ENCODE measurements around the gene SLC29A3. TPM values are rescaled to one million over a fixed set of nuclear protein-coding genes. Genes with fewer than 3 reads are reported as not detected.
A peak's percentile ranks its signal among the peaks of the same experiment; 100 is the strongest.

SLC29A3 gene
- polyA plus RNA-seq, 1 of the 3 experiments (the other 2 are of a cell fraction) = 3.8 TPM

DNA sequence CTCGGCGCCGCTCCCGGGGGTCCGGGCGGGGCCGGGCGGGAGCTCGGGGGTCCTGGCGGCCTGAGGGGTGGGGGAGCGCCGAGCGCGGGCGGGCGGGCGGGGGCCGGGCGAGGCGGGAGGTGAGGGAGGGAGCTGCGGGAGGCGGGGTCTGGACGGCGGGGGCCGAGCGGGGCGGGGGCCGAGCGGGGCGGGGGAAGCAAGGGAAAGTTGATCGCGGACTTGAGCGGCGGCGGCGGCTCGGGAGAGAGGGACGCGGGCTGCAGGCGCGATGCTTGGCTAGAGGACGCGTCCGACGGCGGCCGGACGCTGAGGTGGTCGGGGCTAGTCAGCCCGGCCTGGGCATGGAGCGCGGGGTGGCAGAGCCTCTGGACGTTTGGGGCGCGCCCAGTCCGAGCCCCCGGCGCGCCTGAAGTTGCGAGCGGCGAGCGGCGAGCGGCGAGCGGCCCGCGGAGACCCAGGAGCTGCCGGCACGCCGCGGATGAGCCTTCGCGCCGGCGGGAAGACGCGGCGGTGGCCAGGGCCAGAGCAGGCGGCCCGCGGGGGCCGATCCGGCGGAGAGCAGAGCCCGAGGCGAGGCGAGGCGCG, 77.7 kb downstream of the SLC29A3 start, which contains the start of gene CDH23:
TSS of gene CDH23 (plus strand) at position 210 of the 585 bp plus-strand sequence. CDS start 42,912 bp downstream, outside the sequence.
- H3K4me3 ChIP-seq (ENCODE audit: low read depth in 2 of 2, low read length in 1 of 2) = peak within 1 kb of the TSS in 1 of 2 experiments; percentile 41; a peak in 3 of 4 replicates
- peak; percentile 88 for DNase-seq
- H3K9me3 ChIP-seq = no peaks in the 10 kb centered on the region
- peaks cover 48% of the 10 kb centered on the region for H3K27me3 ChIP-seq (ENCODE audit: insufficient read depth)
- no peak for TF ChIP-seq NRF1 (IDR thresholded peaks at IDR 0.05; ENCODE audit: low read depth, low read length)
- TF ChIP-seq TAF1 (IDR thresholded peaks at IDR 0.05; ENCODE audit: borderline replicate concordance, low read depth, low read length) = no peak
- no peak for TF ChIP-seq JUND (IDR thresholded peaks at IDR 0.05)
- no peak for TF ChIP-seq RFX5 (IDR thresholded peaks at IDR 0.05; ENCODE audit: low read length)
- TF ChIP-seq, protein P1, sequence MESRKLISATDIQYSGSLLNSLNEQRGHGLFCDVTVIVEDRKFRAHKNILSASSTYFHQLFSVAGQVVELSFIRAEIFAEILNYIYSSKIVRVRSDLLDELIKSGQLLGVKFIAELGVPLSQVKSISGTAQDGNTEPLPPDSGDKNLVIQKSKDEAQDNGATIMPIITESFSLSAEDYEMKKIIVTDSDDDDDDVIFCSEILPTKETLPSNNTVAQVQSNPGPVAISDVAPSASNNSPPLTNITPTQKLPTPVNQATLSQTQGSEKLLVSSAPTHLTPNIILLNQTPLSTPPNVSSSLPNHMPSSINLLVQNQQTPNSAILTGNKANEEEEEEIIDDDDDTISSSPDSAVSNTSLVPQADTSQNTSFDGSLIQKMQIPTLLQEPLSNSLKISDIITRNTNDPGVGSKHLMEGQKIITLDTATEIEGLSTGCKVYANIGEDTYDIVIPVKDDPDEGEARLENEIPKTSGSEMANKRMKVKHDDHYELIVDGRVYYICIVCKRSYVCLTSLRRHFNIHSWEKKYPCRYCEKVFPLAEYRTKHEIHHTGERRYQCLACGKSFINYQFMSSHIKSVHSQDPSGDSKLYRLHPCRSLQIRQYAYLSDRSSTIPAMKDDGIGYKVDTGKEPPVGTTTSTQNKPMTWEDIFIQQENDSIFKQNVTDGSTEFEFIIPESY (IDR thresholded peaks at IDR 0.05; ENCODE audit: borderline replicate concordance, low read depth) = no peak
- TF ChIP-seq RXRA (IDR thresholded peaks at IDR 0.05; ENCODE audit: borderline replicate concordance, low read depth) = no peak
- no peak for TF ChIP-seq CHD2 (IDR thresholded peaks at IDR 0.05; ENCODE audit: low read length, partially characterized antibody)
- TF ChIP-seq, protein P2, sequence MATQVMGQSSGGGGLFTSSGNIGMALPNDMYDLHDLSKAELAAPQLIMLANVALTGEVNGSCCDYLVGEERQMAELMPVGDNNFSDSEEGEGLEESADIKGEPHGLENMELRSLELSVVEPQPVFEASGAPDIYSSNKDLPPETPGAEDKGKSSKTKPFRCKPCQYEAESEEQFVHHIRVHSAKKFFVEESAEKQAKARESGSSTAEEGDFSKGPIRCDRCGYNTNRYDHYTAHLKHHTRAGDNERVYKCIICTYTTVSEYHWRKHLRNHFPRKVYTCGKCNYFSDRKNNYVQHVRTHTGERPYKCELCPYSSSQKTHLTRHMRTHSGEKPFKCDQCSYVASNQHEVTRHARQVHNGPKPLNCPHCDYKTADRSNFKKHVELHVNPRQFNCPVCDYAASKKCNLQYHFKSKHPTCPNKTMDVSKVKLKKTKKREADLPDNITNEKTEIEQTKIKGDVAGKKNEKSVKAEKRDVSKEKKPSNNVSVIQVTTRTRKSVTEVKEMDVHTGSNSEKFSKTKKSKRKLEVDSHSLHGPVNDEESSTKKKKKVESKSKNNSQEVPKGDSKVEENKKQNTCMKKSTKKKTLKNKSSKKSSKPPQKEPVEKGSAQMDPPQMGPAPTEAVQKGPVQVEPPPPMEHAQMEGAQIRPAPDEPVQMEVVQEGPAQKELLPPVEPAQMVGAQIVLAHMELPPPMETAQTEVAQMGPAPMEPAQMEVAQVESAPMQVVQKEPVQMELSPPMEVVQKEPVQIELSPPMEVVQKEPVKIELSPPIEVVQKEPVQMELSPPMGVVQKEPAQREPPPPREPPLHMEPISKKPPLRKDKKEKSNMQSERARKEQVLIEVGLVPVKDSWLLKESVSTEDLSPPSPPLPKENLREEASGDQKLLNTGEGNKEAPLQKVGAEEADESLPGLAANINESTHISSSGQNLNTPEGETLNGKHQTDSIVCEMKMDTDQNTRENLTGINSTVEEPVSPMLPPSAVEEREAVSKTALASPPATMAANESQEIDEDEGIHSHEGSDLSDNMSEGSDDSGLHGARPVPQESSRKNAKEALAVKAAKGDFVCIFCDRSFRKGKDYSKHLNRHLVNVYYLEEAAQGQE (IDR thresholded peaks at IDR 0.05; ENCODE audit: low read depth, low read length) = no peak
- TF ChIP-seq POLR2AphosphoS5 (IDR thresholded peaks at IDR 0.05; ENCODE audit: low read depth, low read length) = no peak
- TF ChIP-seq, protein P3, sequence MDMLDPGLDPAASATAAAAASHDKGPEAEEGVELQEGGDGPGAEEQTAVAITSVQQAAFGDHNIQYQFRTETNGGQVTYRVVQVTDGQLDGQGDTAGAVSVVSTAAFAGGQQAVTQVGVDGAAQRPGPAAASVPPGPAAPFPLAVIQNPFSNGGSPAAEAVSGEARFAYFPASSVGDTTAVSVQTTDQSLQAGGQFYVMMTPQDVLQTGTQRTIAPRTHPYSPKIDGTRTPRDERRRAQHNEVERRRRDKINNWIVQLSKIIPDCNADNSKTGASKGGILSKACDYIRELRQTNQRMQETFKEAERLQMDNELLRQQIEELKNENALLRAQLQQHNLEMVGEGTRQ (IDR thresholded peaks at IDR 0.05; ENCODE audit: borderline replicate concordance, low read depth, low read length) = no peak
- no peak for TF ChIP-seq FOSL2 (IDR thresholded peaks at IDR 0.05; ENCODE audit: borderline replicate concordance, low read depth)
- TF ChIP-seq GATA2 (CRISPR knock-in tag; IDR thresholded peaks at IDR 0.05) = no peak
- TF ChIP-seq SIN3A (IDR thresholded peaks at IDR 0.05; ENCODE audit: borderline replicate concordance, low read depth, low read length) = no peak
- no peak for TF ChIP-seq FOXJ3 (CRISPR knock-in tag; IDR thresholded peaks at IDR 0.05)
- no peak for TF ChIP-seq YY1 (IDR thresholded peaks at IDR 0.05; ENCODE audit: low read depth)
- TF ChIP-seq, protein P4, sequence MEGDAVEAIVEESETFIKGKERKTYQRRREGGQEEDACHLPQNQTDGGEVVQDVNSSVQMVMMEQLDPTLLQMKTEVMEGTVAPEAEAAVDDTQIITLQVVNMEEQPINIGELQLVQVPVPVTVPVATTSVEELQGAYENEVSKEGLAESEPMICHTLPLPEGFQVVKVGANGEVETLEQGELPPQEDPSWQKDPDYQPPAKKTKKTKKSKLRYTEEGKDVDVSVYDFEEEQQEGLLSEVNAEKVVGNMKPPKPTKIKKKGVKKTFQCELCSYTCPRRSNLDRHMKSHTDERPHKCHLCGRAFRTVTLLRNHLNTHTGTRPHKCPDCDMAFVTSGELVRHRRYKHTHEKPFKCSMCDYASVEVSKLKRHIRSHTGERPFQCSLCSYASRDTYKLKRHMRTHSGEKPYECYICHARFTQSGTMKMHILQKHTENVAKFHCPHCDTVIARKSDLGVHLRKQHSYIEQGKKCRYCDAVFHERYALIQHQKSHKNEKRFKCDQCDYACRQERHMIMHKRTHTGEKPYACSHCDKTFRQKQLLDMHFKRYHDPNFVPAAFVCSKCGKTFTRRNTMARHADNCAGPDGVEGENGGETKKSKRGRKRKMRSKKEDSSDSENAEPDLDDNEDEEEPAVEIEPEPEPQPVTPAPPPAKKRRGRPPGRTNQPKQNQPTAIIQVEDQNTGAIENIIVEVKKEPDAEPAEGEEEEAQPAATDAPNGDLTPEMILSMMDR (IDR thresholded peaks at IDR 0.05) = no peak
- no peak for TF ChIP-seq ELF1 (IDR thresholded peaks at IDR 0.05)
- no peak for TF ChIP-seq TCF12 (IDR thresholded peaks at IDR 0.05)
- H3K4me2 ChIP-seq = no peak within 1 kb of the TSS
- H4K20me1 ChIP-seq (ENCODE audit: insufficient read depth) = no peaks in the 10 kb centered on the region
- H3F3A ChIP-seq (replicated peaks; ENCODE audit: insufficient read depth) = no peaks in the 10 kb centered on the region
- under 1% methylated on average over 36 of the region's 91 CpGs for WGBS (ENCODE audit: low lambda C conversion rate)
- H3K9ac ChIP-seq = no peak within 1 kb of the TSS
- no peaks in the 10 kb centered on the region for H3K36me3 ChIP-seq (replicated peaks in 1 of 2; ENCODE audit: control insufficient read depth in 1 of 2, insufficient read depth in 2 of 2, low read length in 1 of 2)
- no peaks in the 10 kb centered on the region for H3K79me2 ChIP-seq (ENCODE audit: insufficient read depth)
- CTCF ChIA-PET = interaction anchor here (0.6 to 12.3 kb wide), 52 partner anchors 10 to 501 kb away, joined by 3 to 223 read pairs (median 5); partner anchors contain the start of gene SLC29A3
- no peak within 1 kb of the TSS for H3K27ac ChIP-seq (ENCODE audit: low read depth in 2 of 2, low read length in 1 of 2)
- POLR2A ChIA-PET = no interaction called here
- no peaks in the 10 kb centered on the region for H3K9me2 ChIP-seq
- peaks cover 0 to 9% of the 10 kb centered on the region in 2 experiments; a peak in 1 of 4 replicates for H3K4me1 ChIP-seq (ENCODE audit: control insufficient read depth in 1 of 2, insufficient read depth in 2 of 2, low read depth in 1 of 2, low read length in 1 of 2)
- 0 out of 2 replicates have a peak within 1 kb of the TSS, but pooled peaks have one; percentile 35 for H2AFZ ChIP-seq (ENCODE audit: low read depth)

Data from SK-N-SH (cell line).